Neural crest cell (in vitro differentiated cells): ENCODE measurements around the gene KIR3DL2. TPM values are rescaled to one million over a fixed set of nuclear protein-coding genes. Genes with fewer than 3 reads are reported as not detected.
"Not testable (repeated sequence)": the region's sequence is repeated elsewhere in the genome, so short reads cannot be mapped to it uniquely, and the experiment has no call there.

ENCODE experiments used
- DNase-seq: peaks from one replicate; pipeline ENCODE4 v3.0.0; 2021; ENCODE audit warnings: low read depth, mixed read lengths, low spot score
- H3K27ac Mint-ChIP-seq: one replicate; pipeline ENCODE4 v1.8.0; 2021; ENCODE audit warnings: mild to moderate bottlenecking, mixed read lengths; ENCODE audit not compliant: unreplicated experiment
- H3K27me3 Mint-ChIP-seq: 2 replicates; pipeline ENCODE4 v1.8.0; 2021; ENCODE audit warnings: low read depth, mild to moderate bottlenecking, mixed read lengths
- H3K36me3 Mint-ChIP-seq: 2 replicates; pipeline ENCODE4 v1.8.0; 2021; ENCODE audit warnings: low read depth, mild to moderate bottlenecking, mixed read lengths
- H3K4me1 Mint-ChIP-seq: 2 replicates; pipeline ENCODE4 v1.8.0; 2021; ENCODE audit warnings: mixed read lengths
- H3K4me3 Mint-ChIP-seq: one replicate; pipeline ENCODE4 v1.8.0; 2021; ENCODE audit warnings: mild to moderate bottlenecking, mixed read lengths
- H3K9me3 Mint-ChIP-seq: 2 replicates; pipeline ENCODE4 v1.8.0; 2021; ENCODE audit warnings: mixed read lengths
- CTCF ChIP-seq: fragments of 200-600 bp; sonication (generic); conservative IDR thresholded peaks from 2 replicates; pipeline ENCODE4 v1.5.0; 2021; ENCODE audit warnings: antibody characterized with exemption, mild to moderate bottlenecking
- total RNA-seq: library from RNA; stranded (reverse); gene quantifications from 2 replicates; pipeline ENCODE4 v1.2.1, GENCODE V29; 2021

Gene KIR3DL2
- total RNA-seq, 1 donor from 2014 or later: not detected

GRCh38 chr19:54817670-54818536 is 32.3 kb upstream of the KIR3DL2 start:
- H3K36me3 Mint-ChIP-seq: peaks cover 13% of the 10 kb centered on the region
- peaks cover 28% of the 10 kb centered on the region for H3K9me3 Mint-ChIP-seq
- H3K4me3 Mint-ChIP-seq: no peak overlapping the region
- no peaks in the 10 kb centered on the region for H3K4me1 Mint-ChIP-seq
- no peak overlapping the region for H3K27ac Mint-ChIP-seq
- no peak for TF ChIP-seq CTCF
- DNase-seq: no peak
- no peaks in the 10 kb centered on the region for H3K27me3 Mint-ChIP-seq

DNA sequence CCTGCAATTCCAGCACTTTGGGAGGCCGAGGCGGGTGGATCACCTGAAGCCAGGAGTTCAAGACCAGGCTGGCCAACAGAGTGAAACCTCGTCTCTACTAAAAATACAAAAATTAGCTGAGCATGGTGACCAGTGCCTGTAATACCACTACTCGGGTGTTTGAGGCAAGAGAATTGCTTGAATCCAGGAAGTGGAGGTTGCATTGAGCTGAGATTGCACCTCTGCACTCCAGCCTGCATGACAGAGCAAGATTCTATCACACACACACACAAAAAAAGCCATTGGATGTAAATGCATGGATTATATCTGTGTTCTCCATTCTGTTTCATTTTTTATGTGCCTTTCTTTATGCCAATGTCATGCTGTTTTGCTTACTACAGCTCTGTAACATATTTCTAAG is 25.8 kb upstream of the KIR3DL2 start:
- DNase-seq, H3K27ac Mint-ChIP-seq, H3K27me3 Mint-ChIP-seq, H3K4me3 Mint-ChIP-seq, H3K36me3 Mint-ChIP-seq, H3K4me1 Mint-ChIP-seq: not testable (repeated sequence)
- H3K9me3 Mint-ChIP-seq: peaks cover 13% of the 10 kb centered on the region

DNA sequence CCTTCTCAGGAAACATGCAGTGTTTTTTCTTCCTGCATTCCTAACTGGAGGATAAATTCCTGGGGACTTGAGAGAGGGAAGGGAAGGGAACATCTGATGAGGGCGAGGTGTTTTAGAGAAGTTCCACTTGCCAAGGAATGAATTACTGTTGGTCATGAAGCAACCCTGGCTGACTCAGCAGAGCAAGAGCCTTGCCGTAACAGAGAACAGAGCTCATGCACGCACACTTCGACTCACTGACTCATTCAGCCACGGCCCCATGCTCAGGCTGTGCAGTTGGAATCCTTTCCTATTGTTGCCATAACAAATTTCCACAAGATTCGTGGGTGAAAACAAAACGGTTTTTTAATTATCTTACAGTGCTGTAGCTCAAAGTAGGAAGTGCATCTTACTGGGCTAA is 24.9 kb upstream of the KIR3DL2 start:
- not testable (repeated sequence) for H3K36me3 Mint-ChIP-seq, H3K27ac Mint-ChIP-seq, H3K4me3 Mint-ChIP-seq, H3K4me1 Mint-ChIP-seq, H3K27me3 Mint-ChIP-seq, DNase-seq
- H3K9me3 Mint-ChIP-seq: peaks cover 13% of the 10 kb centered on the region

DNA sequence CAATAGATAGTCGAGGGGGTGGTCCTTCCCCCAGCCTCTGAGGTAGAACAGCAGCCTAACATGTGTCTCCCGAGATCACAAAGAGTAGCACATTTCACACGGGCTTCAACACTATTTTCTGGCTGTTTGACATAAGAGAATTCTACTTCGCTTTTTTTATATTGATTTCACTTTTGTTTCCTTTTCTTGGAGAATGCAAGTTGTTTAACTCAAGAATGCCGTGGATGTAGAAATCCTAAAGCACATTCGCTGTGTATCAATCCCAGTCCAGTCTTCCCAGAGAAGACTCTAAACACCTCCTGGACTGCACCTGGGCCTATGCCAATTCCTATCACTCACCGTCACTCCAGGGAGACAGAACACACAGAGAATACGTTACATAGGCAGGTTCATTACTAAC is 22.2 kb upstream of the KIR3DL2 start:
- H3K9me3 Mint-ChIP-seq, DNase-seq, H3K27ac Mint-ChIP-seq, H3K4me3 Mint-ChIP-seq, H3K4me1 Mint-ChIP-seq, H3K27me3 Mint-ChIP-seq, H3K36me3 Mint-ChIP-seq: not testable (repeated sequence)

DNA sequence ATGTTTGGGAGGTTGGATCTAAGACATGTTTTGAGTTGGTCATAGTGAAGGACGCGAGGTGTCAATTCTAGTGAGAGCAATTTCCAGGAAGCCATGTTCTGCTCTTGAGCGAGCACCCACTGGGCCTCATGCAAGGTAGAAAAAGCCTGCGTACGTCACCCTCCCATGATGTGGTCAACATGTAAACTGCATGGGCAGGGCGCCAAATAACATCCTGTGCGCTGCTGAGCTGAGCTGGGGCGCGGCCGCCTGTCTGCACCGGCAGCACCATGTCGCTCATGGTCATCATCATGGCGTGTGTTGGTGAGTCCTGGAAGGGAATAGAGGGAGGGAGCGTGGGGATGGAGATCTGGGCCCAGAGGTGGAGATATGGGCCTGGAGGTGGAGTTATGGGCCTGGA is 17.7 kb upstream of the KIR3DL2 start, which contains the start of gene KIR2DS4:
Gene KIR2DS4 (plus strand): TSS at position 181 of the 400 bp plus-strand sequence.
- not testable (repeated sequence) for H3K27ac Mint-ChIP-seq, H3K4me3 Mint-ChIP-seq, H3K9me3 Mint-ChIP-seq, H3K36me3 Mint-ChIP-seq, H3K4me1 Mint-ChIP-seq, DNase-seq, H3K27me3 Mint-ChIP-seq

DNA sequence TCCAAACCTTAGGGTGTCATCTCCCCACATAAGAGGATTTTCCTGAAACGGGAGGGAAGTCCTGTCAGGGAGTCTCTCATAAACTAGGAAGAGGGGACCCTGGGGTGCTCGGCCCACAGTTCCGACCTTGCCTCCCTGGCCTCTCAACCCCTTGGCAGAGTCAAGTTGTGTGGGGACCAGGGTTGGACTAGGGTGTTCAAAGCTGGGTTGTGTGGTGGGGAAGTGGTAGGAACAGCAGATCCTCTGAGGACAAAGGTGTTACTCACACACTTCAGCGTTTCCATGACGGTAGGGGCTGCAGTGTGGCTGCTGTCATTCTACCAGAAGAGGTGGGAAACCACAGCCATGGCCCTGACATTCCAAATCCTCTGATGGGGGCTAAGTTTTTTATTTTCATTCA is 15.1 kb upstream of the KIR3DL2 start:
- H3K27ac Mint-ChIP-seq, H3K4me3 Mint-ChIP-seq, H3K27me3 Mint-ChIP-seq, H3K36me3 Mint-ChIP-seq, H3K4me1 Mint-ChIP-seq, DNase-seq: not testable (repeated sequence)
- H3K9me3 Mint-ChIP-seq: peaks cover 11% of the 10 kb centered on the region

GRCh38 chr19:54837522-54837921 is 12.7 kb upstream of the KIR3DL2 start:
- H3K9me3 Mint-ChIP-seq, H3K4me1 Mint-ChIP-seq, H3K36me3 Mint-ChIP-seq, DNase-seq, H3K27me3 Mint-ChIP-seq, H3K4me3 Mint-ChIP-seq, H3K27ac Mint-ChIP-seq: not testable (repeated sequence)

DNA sequence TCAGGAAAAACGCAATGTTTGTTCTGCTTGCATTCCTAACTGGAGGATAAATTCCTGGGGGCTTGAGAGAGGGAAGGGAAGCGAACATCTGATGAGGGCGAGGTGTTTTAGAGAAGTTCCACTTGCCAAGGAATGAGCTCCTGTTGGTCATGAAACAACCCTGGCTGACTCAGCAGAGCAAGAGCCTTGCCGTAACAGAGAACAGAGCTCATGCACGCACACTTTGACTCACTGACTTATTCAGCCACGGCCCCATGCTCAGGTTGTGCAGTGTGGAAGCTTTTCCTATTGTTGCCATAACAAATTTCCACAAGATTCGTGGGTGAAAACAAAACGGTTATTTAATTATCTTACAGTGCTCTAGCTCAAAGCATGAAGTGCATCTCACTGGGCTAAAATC is 7.1 kb upstream of the KIR3DL2 start:
- H3K4me1 Mint-ChIP-seq, H3K4me3 Mint-ChIP-seq, H3K27me3 Mint-ChIP-seq, DNase-seq, H3K27ac Mint-ChIP-seq, H3K36me3 Mint-ChIP-seq: not testable (repeated sequence)
- H3K9me3 Mint-ChIP-seq: peaks cover 23% of the 10 kb centered on the region

DNA sequence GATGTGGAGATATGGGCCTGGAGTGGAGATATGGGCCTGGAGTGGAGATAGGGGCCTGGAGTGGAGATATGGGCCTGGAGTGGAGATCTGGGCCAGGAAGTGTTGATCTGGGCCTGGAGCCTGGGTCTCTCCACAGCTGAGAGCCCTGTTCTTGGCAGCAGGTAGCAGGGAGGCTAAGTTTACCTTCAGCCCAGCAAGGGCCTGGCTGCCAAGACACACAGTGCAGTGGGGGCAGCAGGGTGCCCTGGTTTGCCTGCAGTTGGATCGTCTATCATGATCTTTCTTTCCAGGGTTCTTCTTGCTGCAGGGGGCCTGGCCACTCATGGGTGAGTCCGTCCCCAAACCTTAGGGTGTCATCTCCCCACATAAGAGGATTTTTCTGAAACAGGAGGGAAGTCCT is 687 bp downstream of the KIR3DL2 start:
- Mint-ChIP-seq H3K9me3 (peaks cover 27% of the 10 kb centered on the region), H3K27me3 (no peaks in the 10 kb centered on the region)

More for the DNA sequence above, 687 bp downstream of the KIR3DL2 start:
- no peak overlapping the region for H3K27ac Mint-ChIP-seq
- no peak overlapping the region for H3K4me3 Mint-ChIP-seq
- DNase-seq: no peak
- no peak for TF ChIP-seq CTCF
- peaks cover 4% of the 10 kb centered on the region for H3K36me3 Mint-ChIP-seq
- no peaks in the 10 kb centered on the region for H3K4me1 Mint-ChIP-seq
